HK-2 (cell line): Measurements from ENCODE around the gene SKAP1.
"Not testable (repeated sequence)": the region's sequence is repeated elsewhere in the genome, so short reads cannot be mapped to it uniquely, and the experiment has no call there.

Experiments
- DNase-seq: peaks from one replicate; pipeline ENCODE4 v3.0.0-alpha.2; 2018; ENCODE audit not compliant: unreplicated experiment

Gene SKAP1

DNA sequence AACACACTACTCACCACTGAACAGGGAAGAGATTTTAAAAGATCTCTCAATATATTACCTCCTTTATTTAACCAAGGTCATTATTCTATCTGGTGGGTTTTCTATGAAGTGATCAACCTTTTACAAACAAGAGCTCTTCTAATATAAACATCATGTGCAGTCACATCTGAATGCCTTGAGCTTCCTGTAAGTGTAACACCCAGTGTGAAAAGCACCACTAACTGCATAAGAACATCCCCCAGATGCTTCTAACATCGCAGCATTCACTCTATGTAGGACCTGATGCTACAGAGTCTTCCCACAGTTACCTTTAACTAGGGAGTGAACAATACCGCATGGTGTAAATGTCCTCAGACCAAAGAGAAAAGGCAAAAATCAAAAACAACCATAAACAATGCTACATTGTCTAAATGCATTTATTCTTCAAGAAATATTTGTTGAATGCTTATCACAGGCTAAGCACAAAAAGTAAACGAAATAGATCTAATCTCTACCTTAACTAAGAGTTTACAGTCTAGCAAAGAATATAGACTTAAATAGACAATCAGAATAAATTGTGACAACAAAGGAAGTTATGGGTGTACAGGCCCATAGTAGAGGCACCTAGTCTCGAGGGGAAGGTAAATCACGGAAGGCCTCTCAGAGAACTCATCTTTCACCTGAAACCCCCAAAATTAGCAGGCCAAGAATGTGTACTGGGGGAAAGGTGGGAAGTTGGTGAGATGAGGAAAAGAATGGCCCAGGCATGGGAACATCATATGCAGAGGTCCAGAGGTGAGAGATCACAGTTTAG lies 16.2 kb downstream of the SKAP1 start:
- no peak for DNase-seq

DNA sequence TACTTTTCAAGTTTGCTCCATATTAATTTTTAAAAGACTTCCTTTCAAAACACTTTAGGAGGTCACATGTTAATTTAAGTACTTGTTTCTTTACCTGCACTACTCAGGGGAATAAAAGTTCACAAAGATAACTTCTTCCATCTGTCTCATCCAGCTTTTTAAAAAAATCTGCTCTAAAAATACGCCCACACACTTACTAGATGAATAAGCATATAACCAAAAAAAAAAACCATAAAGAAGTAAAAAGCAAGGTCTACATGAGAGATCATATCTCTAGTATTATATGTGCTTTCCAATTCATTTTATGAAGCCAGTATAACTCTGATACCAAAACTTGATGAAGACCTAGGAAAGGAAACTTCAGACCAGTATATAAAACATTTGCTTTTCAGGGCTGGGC lies 17.2 kb downstream of the SKAP1 start:
- no peak for DNase-seq

DNA sequence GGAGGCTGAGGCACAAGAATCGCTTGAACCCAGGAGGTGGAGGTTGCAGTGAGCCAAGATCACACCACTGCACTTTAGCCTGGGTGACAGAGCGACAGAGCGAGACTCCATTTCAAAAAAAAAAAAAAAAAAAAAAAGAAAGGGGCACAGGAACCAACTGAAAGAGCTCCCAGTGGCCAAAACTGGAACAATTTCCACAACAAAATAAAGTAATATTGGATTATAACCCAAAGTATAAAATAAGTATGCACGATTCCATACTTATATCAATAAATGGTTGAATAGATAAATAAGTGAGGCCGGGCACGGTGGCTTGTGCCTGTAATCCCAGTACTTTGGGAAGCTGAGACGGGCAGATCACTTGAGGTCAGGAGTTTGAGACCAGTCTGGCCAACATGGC lies 19.2 kb downstream of the SKAP1 start:
- DNase-seq: not testable (repeated sequence)

DNA sequence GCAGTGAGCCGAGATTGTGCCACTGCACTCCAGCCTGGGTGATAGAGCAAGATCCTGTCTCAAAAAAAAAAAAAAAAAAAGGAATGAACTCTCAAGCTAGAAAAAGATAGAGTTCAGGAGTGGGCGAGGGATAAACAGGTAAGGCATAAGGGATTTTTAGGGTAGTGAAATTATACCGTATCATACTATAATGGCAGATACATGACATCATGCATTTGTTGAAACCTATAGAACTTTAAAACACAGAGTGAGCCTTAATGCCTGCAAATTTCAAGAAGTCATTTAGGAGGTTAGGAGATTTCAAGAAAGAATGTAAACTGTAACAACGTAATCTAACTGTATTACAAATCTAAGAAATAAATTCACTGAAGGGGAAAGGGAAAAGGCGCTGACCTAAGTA lies 20.4 kb downstream of the SKAP1 start:
- DNase-seq: no peak

DNA sequence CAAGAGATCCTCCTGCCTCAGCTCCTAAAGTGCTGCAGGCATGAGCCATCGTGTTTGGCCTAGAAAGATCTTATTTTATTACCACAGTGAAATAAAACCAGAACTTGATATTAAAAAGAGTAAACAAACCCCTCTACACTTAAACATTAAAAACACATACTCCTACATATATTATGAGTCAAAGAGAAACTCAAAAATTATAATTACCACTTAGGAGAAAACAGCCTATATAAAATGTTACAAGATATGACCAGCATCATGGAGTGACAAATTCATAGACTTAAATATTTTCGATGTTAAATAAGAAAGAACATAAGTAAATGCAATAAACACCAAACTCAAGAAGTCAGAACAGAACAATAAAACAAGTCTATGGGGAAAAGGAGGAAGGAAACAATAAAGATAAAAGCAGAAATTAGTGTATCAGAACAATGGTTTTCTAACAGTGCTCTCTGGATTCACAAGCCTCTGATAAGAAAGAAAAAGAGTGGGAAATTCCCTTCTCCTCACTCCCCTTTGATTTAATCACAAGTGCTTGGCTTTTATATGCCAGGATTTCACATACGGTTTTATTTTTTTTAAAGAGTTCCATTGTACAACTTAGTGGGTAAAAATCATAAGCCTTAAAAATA lies 23.0 kb downstream of the SKAP1 start:
- no peak for DNase-seq

DNA sequence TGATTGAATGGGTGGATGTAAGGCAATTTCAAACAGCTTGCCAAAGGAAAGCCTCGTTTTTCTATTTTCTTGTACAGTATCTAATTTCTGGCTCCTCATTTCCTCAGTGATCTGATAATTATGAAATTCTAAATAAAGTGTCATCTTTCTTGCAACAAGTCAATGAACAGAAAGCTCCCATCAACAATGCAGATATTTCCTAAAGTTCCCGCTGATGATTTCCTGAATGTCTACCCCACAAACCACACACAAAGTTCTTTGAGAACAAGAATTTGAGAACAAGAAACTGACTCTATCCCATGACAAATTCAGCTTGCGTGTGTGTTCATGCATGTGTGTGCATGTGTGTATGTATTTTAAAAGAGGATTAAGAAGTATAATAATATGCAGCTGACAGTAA lies 35.2 kb downstream of the SKAP1 start:
- no peak for DNase-seq

DNA sequence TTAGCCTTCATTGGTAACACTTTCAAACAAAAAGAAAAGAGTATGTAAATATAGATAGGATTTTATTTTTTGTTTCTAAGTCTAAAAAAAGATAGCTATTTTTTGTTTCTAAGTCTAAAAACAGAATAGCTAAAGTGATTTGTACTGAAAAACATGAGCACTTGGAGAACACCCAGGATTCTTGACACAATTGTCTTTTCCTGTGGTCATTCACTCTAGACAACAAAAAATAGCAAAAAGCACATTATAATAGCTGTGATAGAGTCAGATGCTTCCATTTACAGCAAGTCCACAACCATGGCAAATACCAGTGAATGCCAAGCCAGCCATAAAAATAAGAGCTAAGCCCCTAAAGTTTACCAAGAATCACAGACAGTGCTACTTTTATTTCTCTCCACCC lies 36.7 kb downstream of the SKAP1 start:
- DNase-seq: no peak

DNA sequence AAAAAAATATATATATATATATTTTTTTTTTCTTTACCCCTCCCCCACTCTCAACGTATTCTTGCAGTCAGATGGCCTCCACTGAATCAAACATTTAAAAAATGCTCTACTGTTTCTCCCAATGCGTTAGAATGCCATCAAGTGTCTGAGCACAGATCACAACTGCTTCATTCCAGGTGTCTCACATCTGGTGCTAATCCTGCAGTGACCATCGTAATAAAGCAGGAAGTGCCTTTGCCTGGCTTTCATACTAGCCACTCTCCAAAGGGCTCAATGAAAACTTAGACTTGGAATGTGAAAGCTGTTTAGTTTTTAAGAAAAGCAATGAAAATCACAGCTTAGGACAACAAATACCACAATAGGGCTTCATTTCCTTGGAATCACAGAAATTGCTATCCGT lies 37.2 kb downstream of the SKAP1 start:
- no peak for DNase-seq

DNA sequence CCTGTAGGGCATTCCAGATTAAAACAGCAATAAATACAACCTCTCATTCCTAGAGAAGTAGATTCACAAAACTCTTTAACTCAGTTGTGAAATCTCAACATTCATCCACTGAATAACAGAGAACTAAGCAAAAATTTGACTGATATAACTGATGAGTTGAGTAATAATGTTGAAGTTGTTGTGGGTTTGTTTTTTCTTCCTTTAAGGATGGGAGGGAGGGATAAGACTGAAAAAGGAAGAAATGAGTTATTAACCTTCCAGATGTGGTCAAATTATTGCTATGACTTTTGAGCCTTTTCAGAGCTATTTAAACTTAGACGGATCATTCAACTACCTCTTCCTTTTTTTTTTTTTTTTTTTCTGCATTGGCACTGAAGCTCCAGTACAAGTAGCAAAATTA lies 38.6 kb downstream of the SKAP1 start:
- no peak for DNase-seq

DNA sequence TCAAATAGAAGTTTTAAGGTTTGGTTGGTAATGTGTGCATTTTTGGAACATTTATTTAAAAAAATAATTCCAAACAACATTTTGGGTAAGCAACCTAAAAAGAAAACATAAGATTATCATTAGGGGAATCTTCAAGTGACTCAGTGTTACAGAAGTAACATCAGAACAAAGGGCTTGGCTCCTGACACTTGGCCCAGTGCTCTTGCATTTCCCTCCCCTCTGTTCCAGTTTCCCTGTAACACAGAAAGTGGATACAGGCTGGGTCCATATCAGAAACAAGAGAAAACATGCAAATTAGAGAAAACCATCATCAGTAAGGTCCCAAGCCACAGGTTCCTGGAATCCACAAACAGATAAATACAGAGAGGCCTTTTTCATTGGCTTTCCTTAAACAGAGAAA lies 40.1 kb downstream of the SKAP1 start:
- no peak for DNase-seq

DNA sequence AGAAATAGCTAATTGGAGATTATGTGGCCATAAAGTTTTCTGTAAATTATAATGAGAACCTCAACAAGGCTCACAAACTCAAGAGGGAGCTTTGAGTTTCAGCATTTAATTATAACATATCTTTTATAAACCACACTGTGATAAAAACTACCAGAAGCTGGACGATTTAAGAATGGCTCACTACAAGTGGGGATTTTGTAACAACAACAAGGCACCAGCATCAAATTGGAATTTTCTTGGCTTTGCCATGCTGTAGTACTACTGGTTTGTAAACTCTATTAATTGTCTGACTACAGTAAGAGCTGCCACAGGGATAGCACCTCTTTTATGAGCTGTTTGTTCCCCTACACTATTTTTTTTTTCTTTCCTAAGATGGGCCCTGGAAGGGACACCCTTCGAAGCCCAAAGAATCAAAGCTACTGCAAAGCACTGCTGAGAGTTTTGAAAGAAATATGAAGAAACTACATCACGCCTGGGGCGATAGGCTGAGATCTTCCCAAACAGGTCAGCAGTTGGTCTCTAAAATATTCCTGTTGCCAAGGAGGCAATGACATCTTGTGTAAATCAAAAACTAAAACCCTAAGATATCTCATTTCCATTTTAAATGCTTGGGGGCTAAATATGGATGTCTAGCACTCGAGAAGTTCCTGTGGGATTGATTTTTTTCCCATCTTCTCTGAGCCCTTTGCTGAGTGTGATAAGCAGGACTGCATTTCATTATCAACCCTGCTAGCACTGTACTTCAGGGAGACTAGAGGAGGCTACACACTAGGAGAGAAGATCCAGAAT lies 40.9 kb downstream of the SKAP1 start:
- no peak for DNase-seq

DNA sequence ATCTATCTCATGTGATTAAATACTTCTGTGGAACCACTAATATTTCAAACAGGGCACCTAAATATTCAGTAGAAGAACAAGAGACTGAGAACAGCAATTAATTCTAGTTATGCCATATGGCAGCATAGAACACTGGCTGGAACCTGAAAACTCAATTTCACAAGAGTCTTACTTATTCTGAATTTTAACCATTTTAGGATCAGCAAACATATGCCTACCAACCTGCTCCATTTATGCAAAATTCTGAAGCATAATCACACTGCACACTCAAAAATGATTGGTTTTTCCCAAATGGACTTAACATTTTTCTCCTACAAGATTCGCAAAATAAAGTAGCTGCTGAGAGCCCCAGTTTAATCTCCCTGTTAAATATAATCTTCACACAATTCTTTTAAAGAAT lies 43.2 kb downstream of the SKAP1 start:
- no peak for DNase-seq

DNA sequence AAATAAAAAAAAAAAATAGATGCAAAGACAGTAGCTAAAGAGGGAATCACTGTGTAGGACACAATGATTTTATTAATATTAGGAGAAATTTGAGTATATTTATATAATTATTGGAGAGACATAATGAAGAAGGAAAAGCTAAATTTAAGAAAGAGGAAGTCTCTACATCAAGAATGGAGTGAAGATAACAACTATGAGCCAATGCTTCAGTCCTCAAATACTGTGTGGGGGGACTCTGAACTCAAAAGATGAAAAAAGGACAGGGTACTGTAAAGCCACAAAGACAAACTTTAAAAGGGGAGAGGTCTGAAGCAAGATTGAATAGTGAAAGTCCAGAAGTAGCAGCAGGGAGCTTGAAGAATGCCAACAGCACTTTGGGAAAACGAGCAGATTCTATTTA lies 44.7 kb downstream of the SKAP1 start:
- DNase-seq: no peak

DNA sequence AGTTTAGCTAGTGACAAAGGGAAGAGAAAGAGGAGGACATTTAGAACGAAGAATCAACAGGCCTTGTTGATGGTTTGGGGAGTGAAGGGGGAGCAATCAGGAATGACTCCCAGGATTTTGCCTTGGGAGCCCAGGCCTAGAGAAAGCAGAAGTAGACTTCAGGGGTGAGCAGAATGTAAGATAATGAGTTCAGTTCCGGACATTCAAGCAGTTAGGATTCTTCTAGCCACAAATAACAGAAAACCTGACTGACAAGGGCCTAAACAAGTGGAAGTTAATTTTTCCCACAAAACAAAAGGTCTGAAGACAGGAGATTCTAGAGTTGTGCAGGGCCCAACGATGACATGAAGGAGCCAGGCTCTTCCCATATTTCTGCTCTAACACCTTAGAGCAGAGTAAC lies 45.9 kb downstream of the SKAP1 start:
- no peak for DNase-seq

DNA sequence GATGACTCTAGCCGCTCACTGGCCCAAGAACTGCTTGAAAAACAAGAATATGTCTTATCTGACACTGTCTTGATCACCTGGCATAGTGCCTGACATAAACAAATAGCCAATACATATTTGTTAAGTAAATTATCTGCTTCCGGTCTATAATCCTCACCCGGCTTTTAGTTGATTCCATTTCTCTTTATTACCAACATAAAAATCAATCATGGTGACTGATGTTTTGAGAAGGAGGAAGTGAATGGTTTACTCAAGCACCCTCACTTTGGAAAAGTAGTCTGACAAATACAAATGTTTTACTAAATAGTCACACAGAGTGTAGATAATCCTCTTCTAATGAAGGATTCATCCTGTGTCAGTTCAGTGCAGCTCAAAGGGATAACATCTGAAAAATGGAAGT lies 47.0 kb downstream of the SKAP1 start:
- no peak for DNase-seq

DNA sequence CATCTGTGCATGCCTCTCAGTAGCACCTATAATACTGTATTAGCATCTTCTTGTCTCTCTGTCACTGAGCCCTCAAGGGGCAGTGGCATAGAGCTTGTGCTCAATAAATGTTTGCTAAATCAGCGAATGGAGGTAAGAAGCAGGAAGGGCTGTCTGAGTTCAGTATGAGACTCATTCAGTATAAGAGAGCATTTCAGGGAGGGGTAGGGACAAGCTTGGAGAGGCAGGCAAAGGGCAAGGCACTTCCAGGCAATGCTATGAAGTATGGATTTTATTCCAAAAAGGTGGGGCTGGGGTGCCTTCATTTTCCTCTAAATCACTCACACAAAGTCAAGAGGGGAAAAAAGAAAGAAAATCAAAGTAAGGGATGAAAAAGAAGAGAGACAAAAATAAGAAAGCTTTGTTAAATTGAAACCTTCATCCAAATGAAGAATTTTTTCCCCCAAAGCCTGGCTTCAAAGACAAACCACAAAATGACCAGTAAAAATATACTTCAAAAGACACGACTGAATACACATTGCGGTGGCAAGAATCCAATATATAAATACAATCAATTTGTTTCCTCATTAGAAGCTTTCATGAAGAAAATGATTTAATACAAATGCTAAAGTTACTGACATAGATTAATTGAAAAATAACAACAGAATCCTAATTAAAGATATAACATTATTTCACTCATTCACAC lies 51.2 kb downstream of the SKAP1 start:
- no peak for DNase-seq

DNA sequence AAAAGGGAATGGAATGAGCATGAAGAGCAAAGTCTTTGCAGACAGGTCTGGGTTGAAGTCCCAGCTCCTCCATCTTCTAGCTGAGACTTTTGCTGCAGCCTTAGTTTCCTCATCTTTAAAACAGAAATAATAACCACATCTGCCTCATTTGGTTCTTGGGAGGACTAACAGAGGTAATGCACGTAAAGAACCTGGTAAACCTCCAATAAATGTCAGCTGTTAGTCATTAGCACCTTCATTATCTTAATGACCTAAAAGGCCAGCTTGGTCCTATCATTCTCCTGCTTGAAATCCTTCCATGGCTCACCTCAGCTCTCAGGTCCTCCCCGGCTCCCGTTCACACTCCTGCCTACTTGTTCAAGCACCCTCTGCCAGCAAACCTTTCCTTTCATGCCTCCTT lies 51.8 kb downstream of the SKAP1 start:
- DNase-seq: no peak

DNA sequence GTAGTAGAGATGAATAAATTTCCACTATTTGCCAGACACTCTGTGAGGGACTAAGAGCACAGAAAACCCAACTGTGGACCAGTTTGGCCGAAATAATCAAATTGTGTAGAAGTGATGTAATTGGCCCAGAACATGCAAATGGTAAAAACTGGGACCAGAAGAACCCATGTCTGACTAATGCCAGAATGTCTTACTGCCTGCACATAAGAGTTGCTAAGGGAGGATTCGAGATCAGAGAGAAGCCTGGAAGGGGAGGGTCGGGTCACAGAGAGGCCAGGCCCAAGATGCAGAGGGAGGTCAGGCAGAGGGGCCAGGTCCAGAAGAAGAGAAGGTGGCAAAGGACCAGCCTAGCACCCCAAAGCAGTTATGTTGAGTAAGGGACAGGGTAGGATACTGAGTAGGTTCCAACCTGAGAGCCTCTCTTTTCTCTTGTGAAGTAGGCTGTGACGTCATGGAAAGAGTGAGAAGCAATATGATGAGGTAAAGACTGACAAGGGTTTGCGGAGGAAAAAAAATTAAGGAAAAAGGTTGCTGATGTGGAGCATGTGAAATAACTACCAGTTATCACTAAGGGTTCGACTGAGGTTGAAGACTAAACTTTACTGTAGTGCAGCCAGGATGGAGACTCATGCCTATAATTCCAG lies 53.2 kb downstream of the SKAP1 start:
- no peak for DNase-seq

DNA sequence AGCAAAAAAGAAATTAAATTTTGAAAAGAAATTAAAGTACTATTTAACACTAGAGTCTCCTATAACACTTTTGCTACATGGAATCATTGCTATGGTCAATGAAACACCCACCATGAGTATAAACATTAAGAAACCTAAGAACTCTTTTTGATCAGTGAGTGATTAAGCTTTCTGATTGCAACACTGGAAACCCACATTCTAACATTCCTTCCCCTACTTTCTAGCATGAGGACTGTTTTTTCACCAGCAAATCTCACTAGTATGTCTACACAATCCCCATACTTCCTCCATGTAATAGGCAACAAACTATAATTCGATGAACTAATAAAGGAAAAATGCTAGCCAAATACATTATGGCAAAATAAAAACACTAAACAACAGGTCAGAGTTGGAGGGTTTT lies 54.7 kb downstream of the SKAP1 start:
- no peak for DNase-seq

DNA sequence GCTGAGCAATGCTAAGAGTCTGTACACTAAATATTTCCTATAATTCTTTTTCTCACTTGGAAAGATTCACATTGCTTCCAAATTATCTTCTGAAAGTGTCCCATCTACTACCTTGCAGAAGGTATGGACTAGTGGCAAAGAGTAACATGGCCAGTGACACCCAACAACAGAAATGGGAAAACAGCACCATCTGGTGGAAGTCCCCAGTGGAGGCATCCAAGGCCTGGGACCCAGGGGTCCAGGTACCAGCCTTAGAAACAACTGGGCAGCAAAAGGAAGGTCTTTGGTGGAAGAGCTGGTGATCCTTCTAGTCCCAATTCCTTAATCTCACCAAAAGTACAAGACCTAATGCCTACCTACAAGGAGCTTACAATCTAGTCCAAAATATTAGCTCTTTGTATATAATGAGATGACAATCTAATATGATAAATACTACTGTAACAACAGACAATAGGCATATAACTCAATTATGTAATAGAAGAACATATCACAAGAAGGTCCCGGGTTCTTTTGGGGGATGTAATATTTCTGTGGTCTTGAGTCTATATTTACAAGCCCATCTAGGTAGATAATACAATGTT lies 55.3 kb downstream of the SKAP1 start:
- no peak for DNase-seq

DNA sequence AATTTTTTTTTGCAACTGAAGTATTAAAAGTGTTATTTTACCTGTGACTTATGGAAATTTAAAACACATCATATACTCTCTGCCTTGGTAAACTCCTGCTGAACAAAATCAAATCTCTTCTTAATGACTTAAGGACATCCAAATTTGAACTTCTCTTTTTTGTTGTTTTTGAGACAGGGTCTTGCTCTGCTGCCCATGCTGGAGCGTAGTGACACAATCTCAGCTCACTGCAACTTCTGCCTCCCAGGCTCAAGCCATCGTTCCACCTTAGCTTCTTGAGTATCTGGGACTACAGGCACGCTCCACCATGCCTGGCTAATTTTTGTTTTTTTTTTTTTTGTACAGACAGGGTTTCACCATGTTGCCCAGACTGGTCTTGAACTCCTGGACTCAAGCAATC lies 56.1 kb downstream of the SKAP1 start:
- DNase-seq: no peak
